ENCODE data around the gene NUDCD3. TPM values are rescaled to one million over a fixed set of nuclear protein-coding genes. Genes with fewer than 3 reads are reported as not detected.

The NUDCD3 gene
- total RNA-seq, 1 experiment from 2014 or later = 57.6 TPM

- DNase-seq = no peak
- H3K4me3 ChIP-seq = no peak overlapping the region
- H3K36me3 ChIP-seq = peaks cover 4% of the 10 kb centered on the region
- no peaks in the 10 kb centered on the region for H3K9me3 ChIP-seq (replicated peaks)
- H3K27ac ChIP-seq = no peak overlapping the region
- peaks cover 34% of the 10 kb centered on the region for H3K4me1 ChIP-seq
- no peaks in the 10 kb centered on the region for H3K27me3 ChIP-seq
Measured at GRCh38 chr7:44396931-44397545, 93.4 kb downstream of the NUDCD3 start.

GRCh38 chr7:44396496-44396895 lies 94.0 kb downstream of the NUDCD3 start:
- Histone ChIP-seq H3K27me3 (no peaks in the 10 kb centered on the region), H3K36me3 (peaks cover 4% of the 10 kb centered on the region), H3K4me3 (no peak overlapping the region), H3K9me3 (replicated peaks) (no peaks in the 10 kb centered on the region), H3K27ac (no peak overlapping the region), H3K4me1 (peaks cover 34% of the 10 kb centered on the region)
- no peak for DNase-seq

DNA sequence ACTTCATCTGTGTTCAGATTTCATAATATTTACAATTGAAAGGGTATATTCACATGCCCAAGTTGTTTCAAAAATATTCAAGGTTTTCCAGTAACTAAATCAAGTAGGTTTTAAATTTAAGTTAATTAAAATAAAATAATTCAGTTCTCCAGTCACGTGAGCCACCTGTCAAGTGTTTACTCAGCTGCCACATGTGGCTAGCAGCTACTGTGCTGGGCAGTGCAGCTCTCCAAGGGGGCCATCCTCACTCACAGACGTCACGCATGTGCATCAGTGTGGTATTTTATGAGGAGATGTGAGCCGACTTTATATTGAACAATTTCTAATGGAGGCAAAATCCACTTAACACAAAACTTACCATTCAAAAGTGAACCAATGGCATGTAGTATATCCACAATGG lies 95.4 kb downstream of the NUDCD3 start:
- H3K4me1 ChIP-seq = peaks cover 34% of the 10 kb centered on the region
- H3K36me3 ChIP-seq = peaks cover 6% of the 10 kb centered on the region
- DNase-seq = peak; percentile 36 to 55
- H3K27ac ChIP-seq = no peak overlapping the region
- H3K27me3 ChIP-seq = no peaks in the 10 kb centered on the region
- H3K4me3 ChIP-seq = no peak overlapping the region
- no peaks in the 10 kb centered on the region for H3K9me3 ChIP-seq (replicated peaks)

GRCh38 chr7:44394636-44395035 lies 95.8 kb downstream of the NUDCD3 start:
- no peak for DNase-seq
- H3K4me3 ChIP-seq = no peak overlapping the region
- H3K9me3 ChIP-seq (replicated peaks) = no peaks in the 10 kb centered on the region
- H3K4me1 ChIP-seq = peaks cover 35% of the 10 kb centered on the region
- H3K27ac ChIP-seq = no peak overlapping the region
- peaks cover 9% of the 10 kb centered on the region for H3K36me3 ChIP-seq
- H3K27me3 ChIP-seq = no peaks in the 10 kb centered on the region

DNA sequence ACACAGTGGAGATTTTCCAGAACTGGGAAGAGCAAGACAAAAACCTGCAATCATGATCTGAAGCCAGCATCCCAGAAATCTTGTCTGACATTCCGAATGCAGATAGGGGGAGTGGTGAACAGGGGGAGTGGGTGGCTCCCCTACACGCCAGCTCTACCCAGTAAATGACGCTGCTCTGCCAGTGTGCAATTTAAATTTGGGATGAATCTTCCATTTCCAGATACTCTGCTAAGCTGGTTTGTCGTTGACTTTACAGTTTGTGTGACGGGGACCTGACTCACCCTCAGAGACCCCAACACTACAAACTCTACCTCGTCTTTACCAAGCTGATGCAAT lies 96.4 kb downstream of the NUDCD3 start:
- peaks cover 34% of the 10 kb centered on the region for H3K4me1 ChIP-seq
- no peak overlapping the region for H3K4me3 ChIP-seq
- H3K27me3 ChIP-seq = no peaks in the 10 kb centered on the region
- H3K9me3 ChIP-seq (replicated peaks) = no peaks in the 10 kb centered on the region
- peaks cover 12% of the 10 kb centered on the region for H3K36me3 ChIP-seq
- DNase-seq = no peak
- H3K27ac ChIP-seq = no peak overlapping the region

DNA sequence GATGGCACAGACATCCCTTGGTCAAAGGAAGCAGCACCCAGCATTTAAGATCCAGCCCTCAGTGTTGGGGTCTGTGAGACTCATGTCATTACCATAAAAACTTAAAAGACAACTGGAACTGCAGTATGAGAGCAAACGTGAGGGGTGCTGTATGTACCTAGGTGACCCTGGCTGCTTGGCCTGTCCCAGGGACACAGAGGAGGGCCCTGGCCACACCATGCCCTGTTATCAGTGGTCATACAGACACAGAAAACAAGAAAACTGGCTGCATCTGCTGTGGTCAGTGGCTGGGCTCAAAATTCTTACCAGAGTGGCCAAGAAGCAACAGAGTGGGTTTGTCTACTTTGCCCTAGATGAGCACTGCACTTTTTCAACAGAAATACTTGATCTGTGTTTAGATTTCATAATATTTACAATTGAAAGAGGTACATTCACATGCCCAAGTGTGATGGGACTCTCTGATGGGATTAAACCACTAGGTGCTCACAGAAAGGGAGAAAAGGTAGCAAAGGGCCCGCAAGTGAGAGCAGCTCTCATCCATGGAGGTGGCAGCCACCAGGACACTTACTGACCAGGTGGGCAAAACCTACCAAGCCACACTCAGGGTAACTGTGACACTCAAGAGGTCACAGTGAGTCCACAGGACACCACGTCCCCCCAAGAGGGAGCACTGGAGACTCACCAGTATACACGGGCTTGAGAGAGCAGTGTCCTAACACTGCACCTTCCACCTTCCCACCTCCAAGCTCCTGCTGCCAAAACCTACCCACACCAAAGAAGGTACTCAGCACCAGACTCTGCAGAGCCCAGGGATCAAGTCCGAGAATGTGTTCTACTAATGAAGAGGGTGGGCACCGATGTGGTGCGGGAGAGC lies 97.0 kb downstream of the NUDCD3 start:
- H3K9me3 ChIP-seq (replicated peaks) = no peaks in the 10 kb centered on the region
- H3K27me3 ChIP-seq = no peaks in the 10 kb centered on the region
- no peak overlapping the region for H3K4me3 ChIP-seq
- peaks cover 28% of the 10 kb centered on the region for H3K4me1 ChIP-seq
- H3K27ac ChIP-seq = no peak overlapping the region
- peaks cover 18% of the 10 kb centered on the region for H3K36me3 ChIP-seq
- no peak for DNase-seq

DNA sequence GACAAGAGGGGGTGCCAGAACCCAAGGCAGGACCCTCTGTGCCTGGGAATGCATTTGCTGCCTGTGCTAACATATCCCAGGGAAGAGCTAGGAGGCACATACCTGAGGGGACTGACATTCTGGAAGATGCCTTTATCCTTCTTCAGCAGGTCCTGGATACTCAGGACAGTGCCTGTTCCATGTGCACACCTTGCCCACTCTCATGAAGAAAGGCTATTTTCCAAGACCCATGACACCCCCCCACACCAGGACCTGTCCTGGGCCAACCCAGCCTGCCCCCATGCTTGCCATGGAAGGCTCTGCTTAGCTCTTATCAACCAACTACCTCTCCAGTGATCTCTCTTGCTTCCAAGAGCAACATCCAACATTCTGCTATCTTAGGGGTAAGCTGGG lies 97.8 kb downstream of the NUDCD3 start:
- Histone ChIP-seq H3K4me3 (no peak overlapping the region), H3K9me3 (replicated peaks) (no peaks in the 10 kb centered on the region), H3K36me3 (peaks cover 19% of the 10 kb centered on the region), H3K4me1 (peaks cover 22% of the 10 kb centered on the region), H3K27me3 (no peaks in the 10 kb centered on the region), H3K27ac (no peak overlapping the region)
- DNase-seq = no peak

DNA sequence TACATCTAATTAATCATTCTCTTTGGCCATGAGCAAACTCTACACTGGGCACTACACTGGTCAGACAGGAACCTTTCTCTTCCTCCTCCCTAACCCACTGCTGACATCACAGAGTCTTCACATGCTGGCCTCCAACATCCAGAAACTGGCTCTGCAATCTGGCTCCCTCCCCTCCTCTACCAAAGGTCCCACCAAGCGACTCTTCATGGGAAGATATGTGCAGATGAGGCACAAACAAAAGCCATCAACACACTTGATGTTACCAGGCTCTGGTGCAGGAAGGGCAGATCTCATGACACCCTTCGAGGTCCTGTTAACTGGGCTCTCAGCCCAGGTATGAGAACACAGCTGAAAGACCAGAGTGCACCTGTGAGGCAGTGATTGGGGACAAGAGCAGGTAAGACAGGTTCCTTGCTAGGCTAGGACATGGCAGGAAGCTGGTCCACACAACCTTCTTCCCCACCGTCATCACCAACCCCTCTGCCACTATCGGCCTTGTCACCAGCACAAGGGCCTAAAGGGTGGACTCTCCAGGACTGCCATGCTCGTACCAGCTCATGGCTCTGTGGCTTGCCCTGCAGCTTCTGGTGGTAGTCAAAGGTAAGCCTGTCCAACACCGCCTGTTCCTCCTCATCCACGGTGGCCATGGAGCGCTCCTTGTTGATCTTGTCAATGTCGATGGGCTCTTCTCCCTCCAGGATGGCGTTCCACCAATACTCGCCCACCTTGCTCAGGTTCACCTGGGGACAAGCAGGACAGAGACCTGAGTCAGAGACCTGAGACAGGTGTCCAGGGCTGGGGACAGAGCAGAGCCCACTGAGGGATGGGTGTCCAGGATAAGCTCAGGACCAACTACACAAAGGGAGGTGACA lies 98.5 kb downstream of the NUDCD3 start:
- DNase-seq = no peak
- H3K27ac ChIP-seq = no peak overlapping the region
- H3K36me3 ChIP-seq = peaks cover 19% of the 10 kb centered on the region
- no peaks in the 10 kb centered on the region for H3K27me3 ChIP-seq
- H3K4me3 ChIP-seq = no peak overlapping the region
- H3K4me1 ChIP-seq = peaks cover 22% of the 10 kb centered on the region
- no peaks in the 10 kb centered on the region for H3K9me3 ChIP-seq (replicated peaks)

DNA sequence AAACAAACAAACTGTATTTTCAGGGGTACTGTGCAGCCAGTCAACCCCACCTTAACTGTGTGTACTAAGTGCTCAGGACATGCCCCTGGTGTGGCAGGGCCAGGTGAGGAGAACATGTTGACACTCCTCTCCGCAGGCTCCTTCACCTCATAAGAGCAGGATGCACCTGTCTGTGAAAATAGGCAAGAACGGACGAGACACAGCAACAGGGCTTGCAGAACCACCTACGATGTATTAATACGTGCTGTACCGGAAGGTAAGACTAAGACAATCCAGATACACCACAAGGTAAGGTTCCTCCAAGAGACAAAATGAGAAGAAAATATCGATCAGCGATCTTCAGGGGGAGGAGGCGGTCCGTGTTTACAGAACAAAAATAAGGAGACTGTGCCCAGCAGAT lies 99.3 kb downstream of the NUDCD3 start:
- Histone ChIP-seq H3K4me3 (no peak overlapping the region), H3K27ac (no peak overlapping the region), H3K27me3 (no peaks in the 10 kb centered on the region), H3K36me3 (peaks cover 19% of the 10 kb centered on the region), H3K9me3 (replicated peaks) (no peaks in the 10 kb centered on the region), H3K4me1 (peaks cover 22% of the 10 kb centered on the region)
- DNase-seq = no peak

DNA sequence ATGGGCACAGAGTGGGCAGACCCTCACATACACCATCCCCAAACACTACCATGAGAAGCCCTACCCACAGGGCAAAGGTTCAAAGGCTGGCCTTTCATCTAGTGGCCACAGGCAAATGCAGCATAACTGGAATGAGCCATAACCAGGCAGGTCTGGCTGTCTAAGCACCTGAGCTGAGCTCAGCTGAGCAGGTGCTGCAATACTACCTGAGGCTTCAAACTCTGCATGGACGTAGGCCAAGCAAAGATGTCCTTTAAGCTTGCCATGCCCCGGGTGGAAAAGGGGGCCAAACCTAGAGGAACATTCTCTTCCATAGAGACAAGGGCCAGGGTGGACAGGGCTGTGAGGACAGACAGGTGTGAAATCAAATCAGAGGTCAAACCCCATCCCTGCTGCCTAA lies 99.8 kb downstream of the NUDCD3 start:
- Histone ChIP-seq H3K4me3 (no peak overlapping the region), H3K9me3 (replicated peaks) (no peaks in the 10 kb centered on the region), H3K4me1 (peaks cover 19% of the 10 kb centered on the region), H3K27me3 (no peaks in the 10 kb centered on the region), H3K36me3 (peaks cover 19% of the 10 kb centered on the region), H3K27ac (no peak overlapping the region)
- DNase-seq = no peak

- no peaks in the 10 kb centered on the region for H3K27me3 ChIP-seq
- no peaks in the 10 kb centered on the region for H3K9me3 ChIP-seq (replicated peaks)
- H3K4me1 ChIP-seq = peaks cover 9% of the 10 kb centered on the region
- DNase-seq = no peak
- no peak overlapping the region for H3K27ac ChIP-seq
- H3K36me3 ChIP-seq = peaks cover 19% of the 10 kb centered on the region
- H3K4me3 ChIP-seq = no peak overlapping the region
Measured at GRCh38 chr7:44388089-44388970, 102.1 kb downstream of the NUDCD3 start.

DNA sequence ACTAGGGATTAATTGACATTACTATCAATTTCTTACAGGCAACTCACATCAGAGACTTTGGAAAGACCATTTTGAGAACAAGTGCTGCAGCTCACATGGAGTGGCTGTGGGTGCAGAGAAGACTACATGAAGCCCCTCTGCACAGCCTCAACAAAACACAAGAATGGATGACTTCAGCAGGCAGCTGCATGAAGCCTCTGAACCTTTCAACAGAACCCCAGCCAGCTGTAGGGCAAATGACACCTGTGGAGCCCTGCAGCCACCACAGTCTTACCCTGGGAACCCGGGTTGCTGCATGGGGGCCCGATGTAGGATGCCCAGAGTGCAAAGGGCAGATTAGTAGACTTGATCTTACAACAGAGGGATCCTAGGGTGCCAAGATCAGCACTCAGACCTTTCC lies 103.1 kb downstream of the NUDCD3 start:
- Histone ChIP-seq H3K27me3 (no peaks in the 10 kb centered on the region), H3K27ac (no peak overlapping the region), H3K9me3 (replicated peaks) (no peaks in the 10 kb centered on the region), H3K36me3 (peaks cover 17% of the 10 kb centered on the region), H3K4me1 (peaks cover 9% of the 10 kb centered on the region), H3K4me3 (no peak overlapping the region)
- no peak for DNase-seq

- no peak for DNase-seq
- no peaks in the 10 kb centered on the region for H3K9me3 ChIP-seq (replicated peaks)
- no peaks in the 10 kb centered on the region for H3K27me3 ChIP-seq
- no peak overlapping the region for H3K27ac ChIP-seq
- peaks cover 9% of the 10 kb centered on the region for H3K4me1 ChIP-seq
- no peak overlapping the region for H3K4me3 ChIP-seq
- peaks cover 15% of the 10 kb centered on the region; the same call in 1 of the 2 replicates for H3K36me3 ChIP-seq
Measured at GRCh38 chr7:44386139-44386913, 104.1 kb downstream of the NUDCD3 start.
